ENCODE results near the gene RSAD2. TPM values are rescaled to one million over a fixed set of nuclear protein-coding genes. Genes with fewer than 3 reads are reported as not detected.

Gene RSAD2
- total and polyA plus RNA-seq, 9 of the 15 experiments (the other 6 are each of a cell fraction or from before 2014, with no cell fraction given) = 0.15 to 1.4 (median 0.28) TPM

- TF ChIP-seq POLR2AphosphoS2 (IDR thresholded peaks at IDR 0.05; ENCODE audit: low read length) = no peak
- no peak for TF ChIP-seq BMI1 (IDR thresholded peaks at IDR 0.05; ENCODE audit: low read length)
- peak; percentile 95 for TF ChIP-seq TAL1 (IDR thresholded peaks at IDR 0.05)
- TF ChIP-seq BRF1 (IDR thresholded peaks at IDR 0.05; ENCODE audit: borderline replicate concordance, extremely low read depth, insufficient read length) = no peak
- TF ChIP-seq, protein P1, sequence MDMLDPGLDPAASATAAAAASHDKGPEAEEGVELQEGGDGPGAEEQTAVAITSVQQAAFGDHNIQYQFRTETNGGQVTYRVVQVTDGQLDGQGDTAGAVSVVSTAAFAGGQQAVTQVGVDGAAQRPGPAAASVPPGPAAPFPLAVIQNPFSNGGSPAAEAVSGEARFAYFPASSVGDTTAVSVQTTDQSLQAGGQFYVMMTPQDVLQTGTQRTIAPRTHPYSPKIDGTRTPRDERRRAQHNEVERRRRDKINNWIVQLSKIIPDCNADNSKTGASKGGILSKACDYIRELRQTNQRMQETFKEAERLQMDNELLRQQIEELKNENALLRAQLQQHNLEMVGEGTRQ (CRISPR knock-in tag; IDR thresholded peaks at IDR 0.05) = peak; percentile 72
- peak; percentile 47 for TF ChIP-seq ZFX (CRISPR knock-in tag; IDR thresholded peaks at IDR 0.05)
- TF ChIP-seq ZNF668 (CRISPR knock-in tag; IDR thresholded peaks at IDR 0.05) = no peak
- TF ChIP-seq NR4A1 (CRISPR knock-in tag; IDR thresholded peaks at IDR 0.05) = no peak
- peak; percentile 59; the same call in 1 of the 2 replicates for TF ChIP-seq NR4A1 (tag; IDR thresholded peaks at IDR 0.05)
- TF ChIP-seq, protein P2, sequence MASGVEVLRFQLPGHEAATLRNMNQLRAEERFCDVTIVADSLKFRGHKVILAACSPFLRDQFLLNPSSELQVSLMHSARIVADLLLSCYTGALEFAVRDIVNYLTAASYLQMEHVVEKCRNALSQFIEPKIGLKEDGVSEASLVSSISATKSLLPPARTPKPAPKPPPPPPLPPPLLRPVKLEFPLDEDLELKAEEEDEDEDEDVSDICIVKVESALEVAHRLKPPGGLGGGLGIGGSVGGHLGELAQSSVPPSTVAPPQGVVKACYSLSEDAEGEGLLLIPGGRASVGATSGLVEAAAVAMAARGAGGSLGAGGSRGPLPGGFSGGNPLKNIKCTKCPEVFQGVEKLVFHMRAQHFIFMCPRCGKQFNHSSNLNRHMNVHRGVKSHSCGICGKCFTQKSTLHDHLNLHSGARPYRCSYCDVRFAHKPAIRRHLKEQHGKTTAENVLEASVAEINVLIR (CRISPR knock-in tag; IDR thresholded peaks at IDR 0.05) = peak; percentile 39
- no peak for TF ChIP-seq EGR1 (conservative IDR thresholded peaks at IDR 0.05)
- TF ChIP-seq, protein P3, sequence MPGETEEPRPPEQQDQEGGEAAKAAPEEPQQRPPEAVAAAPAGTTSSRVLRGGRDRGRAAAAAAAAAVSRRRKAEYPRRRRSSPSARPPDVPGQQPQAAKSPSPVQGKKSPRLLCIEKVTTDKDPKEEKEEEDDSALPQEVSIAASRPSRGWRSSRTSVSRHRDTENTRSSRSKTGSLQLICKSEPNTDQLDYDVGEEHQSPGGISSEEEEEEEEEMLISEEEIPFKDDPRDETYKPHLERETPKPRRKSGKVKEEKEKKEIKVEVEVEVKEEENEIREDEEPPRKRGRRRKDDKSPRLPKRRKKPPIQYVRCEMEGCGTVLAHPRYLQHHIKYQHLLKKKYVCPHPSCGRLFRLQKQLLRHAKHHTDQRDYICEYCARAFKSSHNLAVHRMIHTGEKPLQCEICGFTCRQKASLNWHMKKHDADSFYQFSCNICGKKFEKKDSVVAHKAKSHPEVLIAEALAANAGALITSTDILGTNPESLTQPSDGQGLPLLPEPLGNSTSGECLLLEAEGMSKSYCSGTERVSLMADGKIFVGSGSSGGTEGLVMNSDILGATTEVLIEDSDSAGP (CRISPR knock-in tag; IDR thresholded peaks at IDR 0.05) = no peak
- TF ChIP-seq GMEB1 (CRISPR knock-in tag; IDR thresholded peaks at IDR 0.05) = peak; percentile 40; the same call in 1 of the 2 replicates
- 0 out of 2 replicates have a peak, but pooled peaks have one; percentile 63 for TF ChIP-seq RUNX1 (IDR thresholded peaks at IDR 0.05; ENCODE audit: low read depth)
- 0 out of 2 replicates have a peak, but pooled peaks have one; percentile 34 for TF ChIP-seq EP400 (IDR thresholded peaks at IDR 0.05)
- no peak for TF ChIP-seq ATF3 (IDR thresholded peaks at IDR 0.05)
- 0 out of 2 replicates have a peak, but pooled peaks have one; percentile 54 for TF ChIP-seq ATF3 (CRISPR knock-in tag; conservative IDR thresholded peaks at IDR 0.05)
- TF ChIP-seq ZNF197 (CRISPR knock-in tag; IDR thresholded peaks at IDR 0.05; ENCODE audit: low read depth) = peak; percentile 69; the same call in 1 of the 2 replicates
- TF ChIP-seq MAFF (IDR thresholded peaks at IDR 0.05; ENCODE audit: low read length) = no peak
- TF ChIP-seq, protein P4, sequence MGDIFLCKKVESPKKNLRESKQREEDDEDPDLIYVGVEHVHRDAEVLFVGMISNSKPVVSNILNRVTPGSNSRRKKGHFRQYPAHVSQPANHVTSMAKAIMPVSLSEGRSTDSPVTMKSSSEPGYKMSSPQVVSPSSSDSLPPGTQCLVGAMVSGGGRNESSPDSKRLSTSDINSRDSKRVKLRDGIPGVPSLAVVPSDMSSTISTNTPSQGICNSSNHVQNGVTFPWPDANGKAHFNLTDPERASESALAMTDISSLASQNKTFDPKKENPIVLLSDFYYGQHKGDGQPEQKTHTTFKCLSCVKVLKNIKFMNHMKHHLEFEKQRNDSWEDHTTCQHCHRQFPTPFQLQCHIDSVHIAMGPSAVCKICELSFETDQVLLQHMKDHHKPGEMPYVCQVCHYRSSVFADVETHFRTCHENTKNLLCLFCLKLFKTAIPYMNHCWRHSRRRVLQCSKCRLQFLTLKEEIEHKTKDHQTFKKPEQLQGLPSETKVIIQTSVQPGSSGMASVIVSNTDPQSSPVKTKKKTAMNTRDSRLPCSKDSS (IDR thresholded peaks at IDR 0.05; ENCODE audit: low read depth, partially characterized antibody) = no peak
- no peak for TF ChIP-seq FUS (optimal IDR thresholded peaks at IDR 0.05; ENCODE audit: low read depth, low read length)
Observed at GRCh38 chr2:6887751-6888192, 10.2 kb downstream of the RSAD2 start (continued).
